Suprapubic skin (tissue), 4 donors: ENCODE results near the gene KCNE3. TPM values are rescaled to one million over a fixed set of nuclear protein-coding genes. Genes with fewer than 3 reads are reported as not detected.

Experiments
- DNase-seq, 2 donors: peaks; one replicate each; pipeline ENCODE4 v3.0.0-alpha.2; 2019; ENCODE audit warnings: low spot score in 2 of 2
- H3K27ac ChIP-seq: fragments of 200-600 bp; sonication (generic); one replicate; pipeline ENCODE4 v1.5.1; 2019
- H3K27me3 ChIP-seq: fragments of 200-600 bp; sonication (generic); one replicate; pipeline ENCODE4 v1.5.1; 2019
- H3K36me3 ChIP-seq: fragments of 200-600 bp; sonication (generic); one replicate; pipeline ENCODE4 v1.5.1; 2019
- H3K4me1 ChIP-seq: fragments of 200-600 bp; sonication (generic); one replicate; pipeline ENCODE4 v1.5.1; 2019
- H3K4me3 ChIP-seq: fragments of 200-600 bp; sonication (generic); one replicate; pipeline ENCODE4 v1.5.1; 2019; ENCODE audit warnings: mild to moderate bottlenecking
- H3K9me3 ChIP-seq: fragments of 200-600 bp; sonication (generic); one replicate; pipeline ENCODE4 v1.5.1; 2019
- CTCF ChIP-seq, 2 donors: fragments of 200-600 bp in 1 of 2; fragments of 450-650 bp in 1 of 2; sonication (generic) in 1 of 2; IDR thresholded peaks; one replicate each; pipeline ENCODE4 v1.5.1; 2016 to 2019; ENCODE audit warnings: antibody characterized with exemption in 2 of 2, mild to moderate bottlenecking in 1 of 2, moderate library complexity in 1 of 2
- EP300 ChIP-seq: sonication (generic); formaldehyde crosslinking; IDR thresholded peaks from one replicate; pipeline ENCODE4 v1.6.1; 2017; ENCODE audit warnings: antibody characterized with exemption
- POLR2A ChIP-seq, 2 donors: fragments of 450-650 bp; IDR thresholded peaks; one replicate each; pipeline ENCODE4 v1.6.1; 2017; ENCODE audit warnings: antibody characterized with exemption in 2 of 2, mild to moderate bottlenecking in 2 of 2, moderate library complexity in 2 of 2
- POLR2AphosphoS5 ChIP-seq, 3 donors: sonication (generic); formaldehyde crosslinking; IDR thresholded peaks; one replicate each; pipeline ENCODE4 v1.6.1; 2017; ENCODE audit warnings: antibody characterized with exemption in 3 of 3
- WGBS: methylation state at CpG from one replicate; pipeline ENCODE4 v1.1.5; 2018; 5-methylcytosine and 5-hydroxymethylcytosine counted together
- total RNA-seq, 4 donors: library from RNA; depleted of rRNA; stranded (reverse); fragments of >200 nt; gene quantifications; one replicate each; pipeline ENCODE4 v1.1.0, GENCODE V29; 2016

Gene KCNE3
- total RNA-seq, 4 donors from 2014 or later = 0.17 to 2.0 (median 0.26) TPM

GRCh38 chr11:74470526-74470925, 3.2 kb upstream of the KCNE3 start:
- Histone ChIP-seq H3K27me3 (no peaks in the 10 kb centered on the region), H3K27ac (no peak overlapping the region), H3K36me3 (no peaks in the 10 kb centered on the region), H3K4me3 (no peak overlapping the region), H3K4me1 (peaks cover 17% of the 10 kb centered on the region), H3K9me3 (no peaks in the 10 kb centered on the region)
- 57% methylated on average over 2 of the region's 2 CpGs for WGBS
- TF ChIP-seq POLR2AphosphoS5 (IDR thresholded peaks at IDR 0.05) (no peak), POLR2A (IDR thresholded peaks at IDR 0.05) (no peak), EP300 (no peak), CTCF (IDR thresholded peaks at IDR 0.05) (no peak)
- DNase-seq = peak in 1 of 2 donors; percentile 29

GRCh38 chr11:74468936-74469335, 1.6 kb upstream of the KCNE3 start:
- Histone ChIP-seq H3K27me3 (no peaks in the 10 kb centered on the region), H3K4me1 (peaks cover 17% of the 10 kb centered on the region), H3K36me3 (no peaks in the 10 kb centered on the region), H3K27ac (no peak overlapping the region), H3K4me3 (no peak overlapping the region), H3K9me3 (no peaks in the 10 kb centered on the region)
- peak in 1 of 2 donors; percentile 26 for DNase-seq
- no peak for TF ChIP-seq EP300
- TF ChIP-seq POLR2AphosphoS5 (IDR thresholded peaks at IDR 0.05) = no peak
- TF ChIP-seq POLR2A (IDR thresholded peaks at IDR 0.05) = no peak
- TF ChIP-seq CTCF (IDR thresholded peaks at IDR 0.05) = no peak
- WGBS = 92% methylated on average over 1 of the region's 1 CpG

- Histone ChIP-seq H3K27me3 (no peaks in the 10 kb centered on the region), H3K9me3 (no peaks in the 10 kb centered on the region), H3K4me3 (no peak overlapping the region), H3K27ac (no peak overlapping the region), H3K36me3 (no peaks in the 10 kb centered on the region), H3K4me1 (peaks cover 17% of the 10 kb centered on the region)
- peak in 1 of 2 donors; percentile 49 for DNase-seq
- TF ChIP-seq CTCF (IDR thresholded peaks at IDR 0.05) (no peak), POLR2A (IDR thresholded peaks at IDR 0.05) (no peak), EP300 (no peak), POLR2AphosphoS5 (IDR thresholded peaks at IDR 0.05) (no peak)
These were observed 1.2 kb upstream of the KCNE3 start for GRCh38 chr11:74468521-74468920.

- Histone ChIP-seq H3K9me3 (no peaks in the 10 kb centered on the region), H3K27ac (no peak overlapping the region), H3K4me3 (no peak overlapping the region), H3K4me1 (peaks cover 17% of the 10 kb centered on the region), H3K36me3 (no peaks in the 10 kb centered on the region), H3K27me3 (no peaks in the 10 kb centered on the region)
- peak in 1 of 2 donors; percentile 45 for DNase-seq
- 82% methylated on average over 4 of the region's 4 CpGs for WGBS
- no peak for TF ChIP-seq POLR2AphosphoS5 (IDR thresholded peaks at IDR 0.05)
- TF ChIP-seq CTCF (IDR thresholded peaks at IDR 0.05) = no peak
- no peak for TF ChIP-seq POLR2A (IDR thresholded peaks at IDR 0.05)
- no peak for TF ChIP-seq EP300
These were observed 709 bp upstream of the KCNE3 start for GRCh38 chr11:74468058-74468457.

GRCh38 chr11:74465291-74465708, 2.0 kb downstream of the KCNE3 start:
- H3K4me1 ChIP-seq = peaks cover 19% of the 10 kb centered on the region
- H3K27me3 ChIP-seq = no peaks in the 10 kb centered on the region
- no peaks in the 10 kb centered on the region for H3K36me3 ChIP-seq
- DNase-seq = no peak
- 63% methylated on average over 2 of the region's 2 CpGs for WGBS
- H3K9me3 ChIP-seq = no peaks in the 10 kb centered on the region
- TF ChIP-seq CTCF (IDR thresholded peaks at IDR 0.05) = no peak
- TF ChIP-seq POLR2AphosphoS5 (IDR thresholded peaks at IDR 0.05) = no peak
- no peak overlapping the region for H3K27ac ChIP-seq
- no peak overlapping the region for H3K4me3 ChIP-seq
